Hematopoietic multipotent progenitor cell treated with erythropoietin and hydrocortisone succinate and interleukin-3 and kit ligand, for 17 days (in vitro differentiated cells): ENCODE measurements around the gene ADCY9.
"Not testable (repeated sequence)": the region's sequence is repeated elsewhere in the genome, so short reads cannot be mapped to it uniquely, and the experiment has no call there.

Source experiments
- DNase-seq: peaks from one replicate; pipeline ENCODE4 v3.0.0-alpha.2; 2015; ENCODE audit warnings: low spot score

Gene ADCY9

GRCh38 chr16:4093495-4094126 is 22.6 kb downstream of the ADCY9 start:
- DNase-seq: no peak

DNA sequence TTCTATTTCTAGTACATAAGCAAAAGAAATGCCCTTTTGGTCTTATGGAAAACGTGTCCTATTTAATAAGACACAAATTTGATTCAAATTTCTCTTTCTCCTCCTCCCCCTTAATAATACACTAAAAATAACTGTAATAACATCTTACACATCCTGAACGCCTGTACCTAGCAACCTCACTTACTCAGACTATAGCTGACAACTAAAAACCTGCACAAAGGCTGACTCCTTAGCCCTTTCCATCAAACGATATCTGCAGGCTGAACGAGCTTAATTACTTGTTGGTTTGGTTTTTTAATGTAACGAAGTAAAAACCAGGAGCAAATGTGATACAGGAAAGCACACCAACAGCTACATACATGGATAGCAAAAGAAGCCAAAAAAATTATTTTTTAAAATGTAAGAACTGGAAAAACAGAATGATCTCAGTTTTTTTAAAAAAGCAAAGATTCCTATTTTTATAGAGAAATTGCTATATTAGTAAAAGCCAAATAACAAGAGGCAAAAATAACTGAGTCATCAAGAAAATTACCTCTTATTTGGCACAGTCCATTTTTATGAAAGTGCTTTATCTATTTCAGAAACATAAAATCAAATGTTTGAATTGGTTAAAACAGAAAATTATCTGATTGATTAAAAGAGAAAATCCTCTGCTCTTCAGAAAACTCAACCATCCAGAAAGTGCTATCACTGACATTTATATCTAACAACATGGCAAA is 23.5 kb downstream of the ADCY9 start:
- no peak for DNase-seq

DNA sequence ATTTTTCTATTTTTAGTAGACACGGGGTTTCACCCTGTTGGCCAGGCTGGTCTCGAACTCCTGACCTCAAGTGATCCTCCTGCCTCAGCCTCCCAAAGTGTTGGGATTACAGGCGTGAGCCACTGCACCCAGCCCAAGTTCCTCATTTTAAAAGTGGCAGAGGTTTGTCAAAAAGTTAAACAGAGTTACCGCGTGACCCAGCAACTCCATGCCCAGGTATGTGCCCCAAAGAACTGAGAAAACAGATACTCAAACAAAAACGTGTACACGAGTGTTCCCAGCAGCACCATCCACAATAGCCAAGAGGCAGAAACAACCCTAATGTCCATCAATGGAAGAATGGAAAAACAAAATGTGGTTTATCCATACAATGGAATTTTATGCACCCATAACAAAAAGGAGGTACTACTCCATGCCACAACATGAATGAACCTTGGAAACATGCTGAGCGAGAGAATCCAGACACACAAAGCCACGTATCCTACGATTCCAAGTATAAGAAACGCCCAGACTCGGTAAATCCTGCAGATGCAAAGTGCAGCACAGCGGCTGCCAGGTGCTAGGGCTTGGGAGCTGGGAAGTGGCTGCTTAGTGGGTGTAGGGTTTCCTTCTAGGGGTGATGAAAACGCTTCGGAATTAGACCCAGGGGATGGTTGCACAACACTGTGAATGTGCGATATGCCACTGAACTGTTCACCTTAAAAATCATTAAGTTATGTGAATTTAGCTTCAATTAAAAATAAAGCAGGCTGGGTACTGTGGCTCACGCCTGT is 24.8 kb downstream of the ADCY9 start:
- no peak for DNase-seq

DNA sequence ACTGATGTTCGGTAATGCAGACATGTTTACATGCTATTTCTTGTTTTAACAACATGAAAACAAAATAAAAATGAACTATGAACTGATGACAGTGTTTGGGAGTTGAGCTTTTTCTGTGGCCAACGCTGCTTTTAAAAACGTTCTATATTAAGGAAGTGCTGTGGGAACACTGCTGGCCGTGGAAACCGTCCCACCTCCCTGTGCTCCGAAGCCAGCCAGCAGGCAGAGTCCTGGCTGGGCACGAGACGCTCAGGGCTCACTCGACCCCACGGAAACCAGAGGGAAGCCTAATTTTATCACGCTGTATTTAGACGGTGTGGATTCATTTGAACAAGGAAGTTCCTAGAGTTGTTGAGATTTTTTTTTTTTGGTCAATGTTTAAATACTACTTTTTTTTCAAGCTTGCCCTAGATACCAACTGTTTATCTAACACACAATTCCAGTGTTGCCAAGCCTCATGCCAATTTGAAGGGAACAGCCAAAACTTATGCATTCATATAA is 25.8 kb downstream of the ADCY9 start:
- DNase-seq: no peak

- no peak for DNase-seq
These were observed 26.4 kb downstream of the ADCY9 start for GRCh38 chr16:4089811-4090301.

- no peak for DNase-seq
These were observed 26.9 kb downstream of the ADCY9 start for GRCh38 chr16:4089251-4089810.

GRCh38 chr16:4087990-4088577 is 28.2 kb downstream of the ADCY9 start:
- DNase-seq: no peak

- no peak for DNase-seq
These were observed 28.9 kb downstream of the ADCY9 start for GRCh38 chr16:4087099-4087885.

- DNase-seq: no peak
These were observed 30.1 kb downstream of the ADCY9 start for GRCh38 chr16:4086153-4086552.

DNA sequence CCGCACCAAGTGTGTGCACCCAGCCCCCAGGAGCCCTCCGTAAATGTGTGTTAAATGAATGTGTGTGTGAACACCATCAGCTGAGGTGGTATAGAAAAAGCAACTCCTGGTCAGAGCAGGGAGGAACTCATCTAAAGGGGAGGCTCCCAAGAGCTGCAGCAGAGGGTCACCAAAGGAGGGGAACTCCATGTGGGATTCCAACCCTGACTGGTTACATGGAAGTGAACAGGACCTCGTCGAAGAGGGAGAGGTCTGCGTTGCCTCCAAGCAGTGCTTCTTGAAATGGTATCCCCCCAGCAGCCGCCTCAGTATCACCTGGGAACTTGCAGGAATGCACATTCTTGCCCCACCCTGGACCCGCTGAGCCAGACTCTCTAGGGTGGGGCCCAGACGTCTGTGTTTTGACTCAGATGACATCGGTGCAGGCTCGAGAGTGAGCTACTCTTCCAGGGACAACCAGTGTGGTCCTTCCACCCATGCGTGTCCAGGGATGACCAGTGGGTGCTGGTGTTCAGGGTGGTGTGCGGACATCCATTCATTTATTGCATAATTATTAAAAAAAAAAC is 30.8 kb downstream of the ADCY9 start:
- DNase-seq: no peak

GRCh38 chr16:4083347-4083870 is 32.8 kb downstream of the ADCY9 start:
- DNase-seq: no peak

DNA sequence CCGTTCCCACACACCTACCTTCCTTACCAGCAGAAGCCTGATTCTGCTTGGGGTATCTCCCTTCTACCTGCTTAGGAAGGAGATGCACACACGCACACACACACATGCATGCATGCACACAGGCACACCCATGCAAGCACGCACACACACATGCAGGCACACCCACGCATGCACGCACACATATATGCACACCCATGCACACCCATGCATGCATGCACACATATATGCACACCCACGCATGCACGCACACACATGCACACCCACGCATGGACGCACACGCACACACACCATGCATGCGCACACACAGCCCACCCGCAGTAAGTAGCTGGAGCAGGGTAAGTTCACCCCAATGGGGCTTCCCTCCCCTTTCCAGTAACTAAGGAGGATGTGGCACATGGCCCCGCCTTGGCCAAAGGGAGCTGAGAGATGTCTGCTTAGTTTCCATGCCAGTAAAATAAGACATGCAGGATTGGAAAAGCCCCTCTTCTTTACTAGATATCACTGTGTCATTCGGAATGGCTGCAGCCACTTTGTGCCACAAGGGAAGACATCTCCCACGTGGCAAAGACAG is 33.7 kb downstream of the ADCY9 start:
- DNase-seq: no peak

DNA sequence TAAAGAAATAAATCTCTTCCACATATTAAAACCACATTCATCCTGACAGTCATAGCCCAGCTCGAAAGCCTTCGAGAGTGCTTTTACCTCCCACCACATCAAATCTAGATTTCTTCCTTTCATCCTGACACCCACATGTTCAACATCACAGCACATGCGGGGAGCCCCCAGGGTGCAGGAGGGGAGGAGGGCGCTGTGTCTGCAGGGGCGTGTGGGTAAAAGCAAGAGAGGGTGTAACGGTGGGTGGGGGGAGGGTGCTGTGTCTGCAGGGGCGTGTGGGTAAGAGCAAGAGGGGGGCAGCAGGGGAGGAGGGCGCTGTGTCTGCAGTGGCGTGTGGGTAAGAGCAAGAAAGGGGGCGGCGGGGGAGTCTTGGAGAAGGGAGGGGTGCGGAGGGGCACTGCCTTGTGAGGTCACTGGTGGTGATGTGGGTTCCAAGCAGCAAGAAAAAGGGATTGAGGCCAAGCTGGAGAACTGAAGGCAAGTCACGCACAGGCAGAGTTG is 34.7 kb downstream of the ADCY9 start:
- no peak for DNase-seq

GRCh38 chr16:4081047-4081446 is 35.2 kb downstream of the ADCY9 start:
- no peak for DNase-seq

DNA sequence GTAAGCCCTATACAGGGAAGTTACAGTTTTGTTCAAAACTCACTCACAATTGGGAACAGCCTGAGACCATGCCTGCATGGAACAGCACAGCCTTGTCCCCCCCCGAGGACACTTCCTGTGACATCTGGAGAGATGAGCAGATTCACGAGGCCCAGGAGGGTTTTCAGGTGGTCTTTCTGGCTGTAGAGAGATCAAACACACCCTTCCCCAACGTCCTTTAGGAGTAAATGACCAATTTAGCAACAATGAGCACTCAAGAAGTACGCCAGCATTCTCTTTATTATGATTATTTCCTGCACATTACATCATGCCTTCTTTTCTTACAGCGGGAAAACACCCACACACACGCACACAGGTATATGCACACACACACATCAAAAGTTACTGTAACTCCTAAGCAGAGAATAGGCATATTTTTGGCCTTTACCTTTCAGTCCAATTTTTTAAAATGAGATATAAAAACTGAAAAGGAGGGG is 39.0 kb downstream of the ADCY9 start:
- DNase-seq: no peak

GRCh38 chr16:4075534-4075933 is 40.7 kb downstream of the ADCY9 start:
- no peak for DNase-seq

DNA sequence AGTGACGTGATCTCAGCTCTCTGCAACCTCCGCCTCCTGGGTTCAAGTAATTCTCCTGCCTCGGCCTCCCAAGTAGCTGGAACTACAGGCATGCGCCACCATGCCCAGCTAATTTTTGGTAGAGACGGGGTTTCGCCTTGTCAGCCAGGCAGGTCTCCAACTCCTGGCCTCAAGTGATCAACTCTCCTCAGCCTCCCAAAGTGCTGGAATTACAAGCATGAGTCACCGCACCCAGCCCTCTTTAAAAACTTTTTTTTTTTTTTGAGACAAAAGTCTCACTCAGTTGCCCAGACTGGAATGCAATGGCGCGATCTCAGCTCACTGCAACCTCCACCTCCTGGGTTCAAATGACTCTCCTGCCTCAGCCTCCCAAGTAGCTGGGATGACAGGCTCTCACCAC is 43.1 kb downstream of the ADCY9 start:
- not testable (repeated sequence) for DNase-seq

GRCh38 chr16:4071686-4072561 is 44.3 kb downstream of the ADCY9 start:
- DNase-seq: no peak

GRCh38 chr16:4070936-4071335 is 45.3 kb downstream of the ADCY9 start:
- no peak for DNase-seq
